Dedifferentiated amniotic fluid mesenchymal stem cell (primary cell): ENCODE results near the gene TIMM21.
A peak's percentile ranks its signal among the peaks of the same experiment; 100 is the strongest.

Experiments used
- DNase-seq: peaks from one replicate; pipeline ENCODE4 v3.0.0-alpha.2; 2016; ENCODE audit errors: extremely low spot score

The TIMM21 gene

GRCh38 chr18:74147779-74148542 lies at the start of gene TIMM21, which contains the start of gene FBXO15:
Gene TIMM21 (plus strand): TSS chr18:74148523. CDS start chr18:74148809, 286 bp downstream.
Gene FBXO15 (minus strand): TSS chr18:74147834. CDS start chr18:74147785, 49 bp downstream.
- peak; percentile 96 for DNase-seq

- no peak for DNase-seq
These were observed 39.9 kb upstream of the TIMM21 start for GRCh38 chr18:74108460-74108859.

GRCh38 chr18:74110149-74110548 lies 38.2 kb upstream of the TIMM21 start:
- DNase-seq: no peak

DNA sequence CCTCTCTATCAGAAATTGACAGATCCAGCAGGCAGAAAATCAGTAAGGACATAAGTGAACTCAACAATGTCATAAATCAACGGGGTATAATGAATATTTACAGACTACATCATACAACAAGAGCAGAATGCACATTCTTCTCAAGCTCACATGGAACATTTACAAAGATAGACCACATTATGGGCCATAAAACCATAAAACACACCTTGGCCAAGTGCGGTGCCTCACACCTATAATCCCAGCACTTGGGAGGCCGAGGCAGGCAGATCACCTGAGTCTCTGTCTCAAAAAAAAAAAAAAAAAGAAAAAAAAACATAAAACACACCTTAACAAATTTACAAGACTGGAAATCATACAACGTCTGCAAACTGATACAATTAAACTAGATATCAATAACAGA lies 37.3 kb upstream of the TIMM21 start:
- DNase-seq: no peak

GRCh38 chr18:74113711-74114110 lies 34.6 kb upstream of the TIMM21 start:
- no peak for DNase-seq

DNA sequence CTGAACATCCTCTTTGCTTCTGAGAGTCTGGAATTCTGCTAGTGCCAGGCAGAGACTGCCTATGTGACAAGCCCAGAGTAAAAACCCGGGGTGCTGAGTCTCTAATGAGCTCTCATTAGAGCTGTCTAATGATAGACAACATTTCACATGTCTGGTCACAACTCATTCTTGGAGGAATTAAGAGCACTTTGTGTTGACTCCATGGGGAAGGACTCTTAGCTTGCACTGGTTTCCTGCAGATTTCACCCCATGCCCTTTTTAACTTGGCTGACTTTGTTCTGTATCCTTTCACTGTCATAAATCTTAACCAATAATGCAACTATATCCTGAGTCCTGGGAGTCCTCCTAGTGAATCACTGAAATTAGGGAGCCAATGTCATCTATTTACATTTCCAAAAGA lies 34.2 kb upstream of the TIMM21 start:
- DNase-seq: no peak

GRCh38 chr18:74115046-74115445 lies 33.3 kb upstream of the TIMM21 start:
- DNase-seq: peak; percentile 50

GRCh38 chr18:74116633-74117554 lies 31.4 kb upstream of the TIMM21 start:
- peak; percentile 68 for DNase-seq

DNA sequence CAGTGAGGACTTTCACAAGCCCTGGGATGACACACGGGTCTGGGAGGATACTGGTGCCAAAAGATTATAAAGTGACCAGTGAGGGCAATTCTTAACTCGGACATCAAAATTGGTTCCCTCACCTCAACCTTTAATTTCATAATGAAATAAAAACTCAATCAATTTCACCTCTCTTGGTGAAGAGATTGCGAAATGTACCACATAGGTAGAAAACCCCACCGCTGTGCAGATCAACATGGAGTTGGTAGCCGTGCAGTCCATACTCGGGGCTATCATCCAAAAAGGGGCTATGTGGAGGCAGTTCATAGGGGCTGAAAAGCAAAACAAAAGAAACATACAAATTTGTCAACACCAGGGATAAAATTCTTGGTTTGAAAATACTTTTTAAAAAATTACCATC lies 25.1 kb upstream of the TIMM21 start:
- no peak for DNase-seq

GRCh38 chr18:74124642-74125041 lies 23.7 kb upstream of the TIMM21 start:
- no peak for DNase-seq

- DNase-seq: no peak
These were observed 21.4 kb upstream of the TIMM21 start for GRCh38 chr18:74126684-74127655.

GRCh38 chr18:74128159-74128558 lies 20.2 kb upstream of the TIMM21 start:
- no peak for DNase-seq

DNA sequence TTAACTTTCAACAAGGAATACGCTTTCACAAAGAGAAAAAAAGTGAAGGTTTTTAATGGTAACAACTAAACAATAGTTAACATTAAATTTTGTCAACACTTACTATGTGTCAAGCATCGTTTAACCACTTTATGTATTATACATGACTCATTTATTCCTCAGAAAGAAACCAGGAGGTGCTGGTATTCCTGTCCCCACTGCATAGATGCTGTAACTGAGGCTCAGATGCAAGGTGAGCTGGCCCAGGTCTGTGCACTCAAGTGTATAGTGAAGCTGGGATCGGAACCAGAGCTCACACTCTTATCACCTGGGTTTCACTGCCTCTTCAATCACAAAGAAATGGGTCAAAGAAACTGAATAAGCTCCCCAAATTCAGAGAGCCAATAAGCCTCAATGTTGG lies 17.2 kb upstream of the TIMM21 start:
- DNase-seq: no peak

- DNase-seq: no peak
These were observed 16.1 kb upstream of the TIMM21 start for GRCh38 chr18:74132201-74132600.

- no peak for DNase-seq
These were observed 10.3 kb upstream of the TIMM21 start for GRCh38 chr18:74137920-74138538.

- DNase-seq: no peak
These were observed 8.9 kb upstream of the TIMM21 start for GRCh38 chr18:74139411-74139810.

DNA sequence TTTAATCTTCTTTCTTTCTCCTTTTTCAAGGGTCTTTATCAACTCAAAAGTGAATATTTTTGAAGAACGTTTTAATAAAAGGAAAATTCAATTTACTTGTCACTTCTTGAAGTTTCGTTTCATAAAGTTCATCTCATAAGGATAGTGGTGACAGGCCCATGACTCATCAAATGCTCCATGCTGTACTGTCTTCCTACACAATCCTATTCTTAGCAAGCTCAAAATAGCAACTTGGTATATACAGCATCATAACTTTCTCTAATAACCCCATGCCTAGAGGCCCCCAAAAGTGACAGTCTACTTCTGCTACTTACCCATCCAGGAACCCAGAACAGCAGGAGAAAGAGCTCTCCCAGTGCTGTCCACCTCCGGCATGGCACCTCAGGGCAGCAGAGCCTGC lies 8.4 kb upstream of the TIMM21 start:
- DNase-seq: peak; percentile 47

DNA sequence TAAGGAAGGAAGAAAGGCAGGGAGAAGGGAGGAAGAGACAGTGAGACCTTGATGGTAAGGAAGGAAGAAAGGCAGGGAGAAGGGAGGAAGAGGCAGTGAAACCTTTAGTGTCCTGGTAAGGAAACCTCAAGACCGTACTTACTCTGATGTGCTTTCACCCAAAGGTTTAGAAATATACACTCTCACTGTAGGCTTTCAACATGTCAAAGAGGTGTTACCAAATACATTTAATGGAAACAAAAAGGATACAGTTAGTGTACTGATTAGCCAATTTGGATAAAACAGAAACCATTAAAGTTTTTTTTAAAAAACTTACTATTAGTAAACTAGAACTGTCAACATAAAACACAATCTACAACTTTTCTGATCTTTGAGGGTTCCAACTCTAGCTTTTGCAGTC lies 7.7 kb upstream of the TIMM21 start:
- DNase-seq: no peak

DNA sequence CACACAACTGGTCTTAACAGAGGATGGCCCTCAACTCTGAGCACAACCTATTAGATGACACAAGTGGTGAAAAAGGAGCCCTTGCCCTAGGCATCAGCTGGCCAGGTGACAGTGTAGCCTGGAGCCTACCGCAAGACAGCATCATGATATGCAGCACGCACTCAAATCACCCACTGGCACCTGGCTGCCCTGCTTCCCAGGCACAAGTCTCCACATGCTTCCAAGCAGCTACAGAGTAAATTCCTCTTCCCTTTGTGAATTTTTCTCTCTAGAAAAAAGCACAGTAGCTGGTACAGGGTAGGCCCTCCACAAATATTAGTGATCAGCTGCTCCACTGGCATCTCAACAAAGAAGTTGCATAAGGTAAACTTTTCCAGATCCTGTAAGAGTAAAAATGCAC lies 6.7 kb upstream of the TIMM21 start:
- no peak for DNase-seq

GRCh38 chr18:74142252-74142651 lies 6.1 kb upstream of the TIMM21 start:
- no peak for DNase-seq

DNA sequence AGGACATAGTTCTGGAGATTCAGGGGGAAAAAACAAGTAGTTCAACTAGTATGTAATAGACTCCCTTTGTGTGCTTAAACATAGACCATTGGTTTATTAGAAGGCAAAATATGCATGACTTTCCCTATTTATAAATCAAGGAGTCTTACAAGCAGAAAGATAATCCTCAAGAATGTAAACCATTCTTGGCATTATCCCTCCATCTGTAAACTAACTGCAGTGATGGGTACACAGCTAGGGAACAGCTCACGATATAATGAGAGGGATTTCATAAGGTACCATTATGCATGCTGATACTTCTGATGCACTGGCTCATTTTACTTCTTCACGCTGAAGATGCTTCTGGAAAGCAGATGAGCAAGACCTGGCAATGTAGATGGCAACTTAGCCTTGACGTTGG lies 1.6 kb upstream of the TIMM21 start:
- DNase-seq: peak; percentile 33
